HEK293 (cell line): Measurements from ENCODE around the gene ZCCHC10.

ENCODE experiments used
- CTCF ChIA-PET: fragments of 350-600 bp; formaldehyde crosslinking; extraction: SDS; loops from one replicate; lab custom pipeline; 2021; ENCODE audit warnings: antibody characterized with exemption; lab: Yijun Ruan, JAX
- POLR2A ChIA-PET: fragments of 300-600 bp; formaldehyde crosslinking; extraction: SDS; loops from one replicate; lab custom pipeline; 2020; ENCODE audit warnings: antibody characterized with exemption, inconsistent platforms; lab: Yijun Ruan, JAX
- H3K27ac ChIP-seq: fragments of 200-500 bp; sonication (Bioruptor generic); 2 replicates; pipeline ENCODE4 v1.5.1; 2014; ENCODE audit warnings: low read depth, low read length, control low read depth, inconsistent platforms; ENCODE audit errors: extremely low read depth
- H3K36me3 ChIP-seq, 2 experiments: fragments of 200-500 bp in 1 of 2; sonication (Bioruptor generic) in 1 of 2; 1 replicate in 1 of 2; 2 replicates in 1 of 2; pipeline ENCODE4 v1.5.1; 2014 to 2017; ENCODE audit warnings: inconsistent platforms in 2 of 2, low read length in 2 of 2; ENCODE audit not compliant: control insufficient read depth in 2 of 2, insufficient read depth in 1 of 2
- H3K4me1 ChIP-seq: fragments of 200-500 bp; sonication (Bioruptor generic); 2 replicates; pipeline ENCODE4 v1.5.1; 2014; ENCODE audit warnings: mild to moderate bottlenecking, low read length, inconsistent platforms; ENCODE audit not compliant: control insufficient read depth, insufficient read depth
- H3K4me3 ChIP-seq: 2 replicates; pipeline ENCODE4 v1.5.1; 2011; ENCODE audit warnings: low read depth, mild to moderate bottlenecking, control low read depth, low read length, moderate library complexity
- H3K9me3 ChIP-seq: fragments of 200-500 bp; sonication (Bioruptor generic); 2 replicates; pipeline ENCODE4 v1.5.1; 2014; ENCODE audit warnings: low read depth, low read length, inconsistent platforms; ENCODE audit not compliant: control insufficient read depth, insufficient read depth
- AEBP2 ChIP-seq: fragments of 450-650 bp; formaldehyde crosslinking; IDR thresholded peaks from 2 replicates; pipeline ENCODE4 v1.5.1; 2016; ENCODE audit warnings: missing biosample characterization, missing genetic modification characterization, borderline replicate concordance
- KLF16 ChIP-seq: fragments of 450-650 bp; formaldehyde crosslinking; IDR thresholded peaks from 2 replicates; pipeline ENCODE4 v1.5.1; 2017; ENCODE audit warnings: missing biosample characterization, missing genetic modification characterization
- KLF9 ChIP-seq: fragments of 450-650 bp; formaldehyde crosslinking; IDR thresholded peaks from 2 replicates; pipeline ENCODE4 v1.5.1; 2016; ENCODE audit warnings: missing biosample characterization, missing genetic modification characterization, low read depth
- OSR2 ChIP-seq: fragments of 450-650 bp; formaldehyde crosslinking; IDR thresholded peaks from 2 replicates; pipeline ENCODE4 v1.5.1; 2016; ENCODE audit warnings: missing biosample characterization, missing genetic modification characterization
- SCRT1 ChIP-seq: fragments of 450-650 bp; formaldehyde crosslinking; IDR thresholded peaks from 2 replicates; pipeline ENCODE4 v1.5.1; 2016; ENCODE audit warnings: missing biosample characterization, missing genetic modification characterization, borderline replicate concordance
- SCRT2 ChIP-seq: fragments of 450-650 bp; formaldehyde crosslinking; IDR thresholded peaks from 2 replicates; pipeline ENCODE4 v1.5.1; 2016; ENCODE audit warnings: missing biosample characterization, missing genetic modification characterization
- SP2 ChIP-seq: fragments of 450-650 bp; formaldehyde crosslinking; IDR thresholded peaks from 2 replicates; pipeline ENCODE4 v1.5.1; 2016; ENCODE audit warnings: missing biosample characterization, missing genetic modification characterization
- TRIM28 ChIP-seq: IDR thresholded peaks from 2 replicates; pipeline ENCODE4 v1.6.1; 2011; ENCODE audit warnings: low read length, control low read depth, borderline replicate concordance
- ZBTB1 ChIP-seq: fragments of 450-650 bp; formaldehyde crosslinking; IDR thresholded peaks from 2 replicates; pipeline ENCODE4 v1.5.1; 2016; ENCODE audit warnings: missing biosample characterization, missing genetic modification characterization
- ZBTB20 ChIP-seq: fragments of 450-650 bp; formaldehyde crosslinking; IDR thresholded peaks from 2 replicates; pipeline ENCODE4 v1.5.1; 2016; ENCODE audit warnings: missing biosample characterization, missing genetic modification characterization
- ZBTB21 ChIP-seq: fragments of 450-650 bp; formaldehyde crosslinking; IDR thresholded peaks from 2 replicates; pipeline ENCODE4 v1.5.1; 2017; ENCODE audit warnings: missing biosample characterization, missing genetic modification characterization
- ZIC2 ChIP-seq: fragments of 450-650 bp; formaldehyde crosslinking; IDR thresholded peaks from 2 replicates; pipeline ENCODE4 v1.5.1; 2016; ENCODE audit warnings: missing biosample characterization, missing genetic modification characterization
- ZNF114 ChIP-seq: fragments of 450-650 bp; formaldehyde crosslinking; IDR thresholded peaks from 2 replicates; pipeline ENCODE4 v1.5.0; 2017; ENCODE audit warnings: missing biosample characterization, missing genetic modification characterization
- ZNF16 ChIP-seq: fragments of 450-650 bp; formaldehyde crosslinking; IDR thresholded peaks from 2 replicates; pipeline ENCODE4 v1.5.1; 2016; ENCODE audit warnings: low read depth, missing biosample characterization, missing genetic modification characterization
- ZNF221 ChIP-seq: fragments of 450-650 bp; formaldehyde crosslinking; IDR thresholded peaks from 2 replicates; pipeline ENCODE4 v1.5.1; 2017; ENCODE audit warnings: missing biosample characterization, missing genetic modification characterization, borderline replicate concordance
- ZNF223 ChIP-seq: fragments of 450-650 bp; formaldehyde crosslinking; IDR thresholded peaks from 2 replicates; pipeline ENCODE4 v1.5.1; 2016; ENCODE audit warnings: missing biosample characterization, missing genetic modification characterization
- ZNF266 ChIP-seq: fragments of 450-650 bp; formaldehyde crosslinking; IDR thresholded peaks from 2 replicates; pipeline ENCODE4 v1.5.1; 2016; ENCODE audit warnings: missing biosample characterization, missing genetic modification characterization, low read depth
- ZNF280C ChIP-seq: fragments of 450-650 bp; formaldehyde crosslinking; IDR thresholded peaks from 2 replicates; pipeline ENCODE4 v1.5.1; 2016; ENCODE audit warnings: missing biosample characterization, missing genetic modification characterization
- ZNF335 ChIP-seq: fragments of 450-650 bp; formaldehyde crosslinking; conservative IDR thresholded peaks from 2 replicates; pipeline ENCODE4 v1.5.1; 2016; ENCODE audit warnings: missing biosample characterization, missing genetic modification characterization
- ZNF416 ChIP-seq: fragments of 450-650 bp; formaldehyde crosslinking; IDR thresholded peaks from 2 replicates; pipeline ENCODE4 v1.5.1; 2016; ENCODE audit warnings: missing biosample characterization, missing genetic modification characterization
- ZNF664 ChIP-seq: fragments of 450-650 bp; formaldehyde crosslinking; IDR thresholded peaks from 2 replicates; pipeline ENCODE4 v1.5.1; 2016; ENCODE audit warnings: missing biosample characterization, missing genetic modification characterization
- ZNF777 ChIP-seq: fragments of 450-650 bp; formaldehyde crosslinking; IDR thresholded peaks from 2 replicates; pipeline ENCODE4 v1.5.1; 2017; ENCODE audit warnings: missing biosample characterization, missing genetic modification characterization, borderline replicate concordance
- TF ChIP-seq, protein P1 (sequence below): fragments of 450-650 bp; formaldehyde crosslinking; IDR thresholded peaks from 2 replicates; pipeline ENCODE4; 2016; ENCODE audit warnings: missing biosample characterization, missing genetic modification characterization
- TF ChIP-seq, protein P2 (sequence below): fragments of 450-650 bp; formaldehyde crosslinking; IDR thresholded peaks from 2 replicates; pipeline ENCODE4 v1.5.1; 2016; ENCODE audit warnings: missing biosample characterization, missing genetic modification characterization

ZCCHC10 gene

GRCh38 chr5:133072021-133072420 lies 45.7 kb upstream of the ZCCHC10 start:
- no peaks in the 10 kb centered on the region for H3K9me3 ChIP-seq
- H3K4me3 ChIP-seq = no peak overlapping the region
- peaks cover 2% of the 10 kb centered on the region; the same call in 1 of the 2 replicates for H3K4me1 ChIP-seq
- TF ChIP-seq SP2 (tag by site-specific recombination) (no peak), ZIC2 (tag by site-specific recombination) (no peak), SCRT1 (tag by site-specific recombination) (peak; percentile 71; the same call in 1 of the 2 replicates), SCRT2 (peak; percentile 89)
- H3K27ac ChIP-seq = no peak overlapping the region
- H3K36me3 ChIP-seq = peaks cover 69 to 93% of the 10 kb centered on the region in 2 experiments
- POLR2A ChIA-PET = interaction anchor here (1.3 kb wide), 1 partner anchor 16 kb away, joined by 3 read pairs; no protein-coding TSS in a partner anchor
- CTCF ChIA-PET = no interaction called here

DNA sequence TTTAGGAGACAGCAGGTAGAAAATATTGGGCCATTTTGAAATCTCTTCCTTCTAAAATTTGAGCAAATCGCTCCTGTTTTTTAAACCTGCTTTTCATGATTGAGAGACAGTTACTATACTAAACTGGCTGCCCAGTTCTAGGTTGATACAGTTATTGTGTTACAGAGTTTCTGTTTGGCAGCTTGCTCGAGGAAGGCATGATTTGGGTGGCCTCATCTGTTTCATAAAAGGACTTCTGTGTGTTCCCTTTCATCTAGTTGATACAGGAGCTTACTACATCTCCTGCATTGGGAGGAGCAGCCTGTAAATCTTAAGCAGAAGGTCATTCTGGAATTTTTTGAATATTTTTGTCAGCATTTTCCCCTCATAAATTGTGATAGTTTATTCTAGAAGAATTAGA lies 39.7 kb upstream of the ZCCHC10 start:
- TF ChIP-seq OSR2 (tag by site-specific recombination) (no peak), ZNF416 (tag by site-specific recombination) (no peak), ZBTB20 (no peak), KLF9 (tag by site-specific recombination) (no peak), KLF16 (tag by site-specific recombination) (no peak), ZNF777 (tag by site-specific recombination) (no peak), ZNF16 (tag by site-specific recombination) (no peak), ZNF114 (tag by site-specific recombination) (no peak), ZNF280C (tag by site-specific recombination) (no peak), ZNF223 (tag by site-specific recombination) (no peak), TRIM28 (no peak), AEBP2 (tag by site-specific recombination) (no peak), ZBTB21 (tag by site-specific recombination) (no peak), ZBTB1 (no peak), ZNF266 (tag by site-specific recombination) (no peak), ZNF335 (no peak), ZNF664 (tag by site-specific recombination) (no peak), ZNF221 (no peak)
- TF ChIP-seq, protein P1, sequence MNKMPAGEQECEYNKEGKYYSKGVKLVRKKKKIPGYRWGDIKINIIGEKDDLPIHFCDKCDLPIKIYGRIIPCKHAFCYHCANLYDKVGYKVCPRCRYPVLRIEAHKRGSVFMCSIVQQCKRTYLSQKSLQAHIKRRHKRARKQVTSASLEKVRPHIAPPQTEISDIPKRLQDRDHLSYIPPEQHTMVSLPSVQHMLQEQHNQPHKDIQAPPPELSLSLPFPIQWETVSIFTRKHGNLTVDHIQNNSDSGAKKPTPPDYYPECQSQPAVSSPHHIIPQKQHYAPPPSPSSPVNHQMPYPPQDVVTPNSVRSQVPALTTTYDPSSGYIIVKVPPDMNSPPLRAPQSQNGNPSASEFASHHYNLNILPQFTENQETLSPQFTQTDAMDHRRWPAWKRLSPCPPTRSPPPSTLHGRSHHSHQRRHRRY (tag by site-specific recombination) = no peak
- TF ChIP-seq, protein P2, sequence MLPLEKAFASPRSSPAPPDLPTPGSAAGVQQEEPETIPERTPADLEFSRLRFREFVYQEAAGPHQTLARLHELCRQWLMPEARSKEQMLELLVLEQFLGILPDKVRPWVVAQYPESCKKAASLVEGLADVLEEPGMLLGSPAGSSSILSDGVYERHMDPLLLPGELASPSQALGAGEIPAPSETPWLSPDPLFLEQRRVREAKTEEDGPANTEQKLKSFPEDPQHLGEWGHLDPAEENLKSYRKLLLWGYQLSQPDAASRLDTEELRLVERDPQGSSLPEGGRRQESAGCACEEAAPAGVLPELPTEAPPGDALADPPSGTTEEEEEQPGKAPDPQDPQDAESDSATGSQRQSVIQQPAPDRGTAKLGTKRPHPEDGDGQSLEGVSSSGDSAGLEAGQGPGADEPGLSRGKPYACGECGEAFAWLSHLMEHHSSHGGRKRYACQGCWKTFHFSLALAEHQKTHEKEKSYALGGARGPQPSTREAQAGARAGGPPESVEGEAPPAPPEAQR (tag by site-specific recombination) = no peak
- POLR2A ChIA-PET = no interaction called here

More for the DNA sequence above, 39.7 kb upstream of the ZCCHC10 start:
- CTCF ChIA-PET = interaction anchor here (0.6 kb wide), 1 partner anchor 39 kb away, joined by 7 read pairs; no protein-coding TSS in a partner anchor
- Histone ChIP-seq H3K27ac (no peak overlapping the region), H3K9me3 (no peaks in the 10 kb centered on the region), H3K36me3 (peaks cover 51 to 65% of the 10 kb centered on the region in 2 experiments), H3K4me1 (peaks cover 8% of the 10 kb centered on the region), H3K4me3 (no peak overlapping the region)
